Activated CD8-positive, alpha-beta memory T cell treated with anti-CD3 and anti-CD28 coated beads for 1 hour (primary cell): ENCODE measurements around the gene BIRC6.
"Not testable (repeated sequence)": the region's sequence is repeated elsewhere in the genome, so short reads cannot be mapped to it uniquely, and the experiment has no call there.

ENCODE experiments used
- DNase-seq, 2 donors: peaks; one replicate each; pipeline ENCODE4 v3.0.0-alpha.2; 2020; ENCODE audit warnings: low read depth in 1 of 2; ENCODE audit errors: extremely low read depth in 1 of 2

Gene BIRC6

DNA sequence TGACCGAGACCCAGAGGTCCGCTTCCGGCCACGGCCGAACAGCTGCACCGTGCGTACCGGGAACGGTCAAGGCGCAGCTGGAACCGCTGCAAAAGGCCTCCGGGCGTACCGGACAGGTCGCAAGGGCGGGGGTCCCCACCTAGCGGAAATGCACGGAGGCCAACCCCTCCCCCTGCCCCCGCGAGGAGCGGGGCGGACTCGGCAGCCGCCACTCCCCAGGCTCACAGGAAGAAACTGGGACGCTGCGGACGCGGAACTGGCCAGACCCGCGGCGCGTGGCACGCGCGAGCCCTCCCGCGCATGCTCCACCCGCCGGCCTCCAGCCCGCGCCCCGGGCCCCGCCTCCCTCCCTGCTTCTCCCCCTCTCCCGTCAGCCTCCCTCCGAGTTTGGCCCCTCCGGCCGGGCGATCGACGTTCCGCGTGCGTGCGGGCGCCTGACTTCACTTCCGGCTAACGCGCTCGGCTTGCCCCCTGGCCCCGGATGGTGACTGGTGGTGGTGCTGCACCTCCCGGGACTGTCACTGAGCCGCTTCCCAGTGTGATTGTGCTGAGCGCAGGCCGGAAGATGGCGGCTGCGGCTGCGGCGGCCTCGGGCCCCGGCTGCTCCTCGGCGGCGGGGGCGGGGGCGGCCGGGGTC, at the start of gene BIRC6:
Gene BIRC6 (plus strand): TSS at position 343 of the 637 bp plus-strand sequence. CDS start 139 bp downstream, at position 482.
- peak; percentile 79 to 87 for DNase-seq

DNA sequence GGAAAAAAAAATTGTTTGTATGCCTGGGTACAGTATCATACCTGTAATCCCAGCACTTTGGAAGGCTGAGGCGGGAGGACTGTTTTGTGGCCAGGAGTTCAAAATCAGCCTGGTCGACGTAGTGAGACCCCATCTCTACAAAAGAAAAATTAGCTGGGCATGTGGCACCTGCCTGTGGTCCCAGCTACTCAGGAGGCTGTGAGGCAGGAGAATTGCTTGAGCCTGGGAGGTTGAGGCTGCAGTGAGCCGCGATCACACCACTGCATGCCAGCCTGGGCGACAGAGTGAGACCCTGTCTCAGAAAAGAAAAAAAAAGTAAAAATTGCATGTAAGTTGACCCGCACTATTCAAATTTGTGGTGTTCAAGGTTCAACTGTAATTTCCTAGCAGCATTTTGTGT, 46.2 kb upstream of the BIRC6 start:
- no peak for DNase-seq

DNA sequence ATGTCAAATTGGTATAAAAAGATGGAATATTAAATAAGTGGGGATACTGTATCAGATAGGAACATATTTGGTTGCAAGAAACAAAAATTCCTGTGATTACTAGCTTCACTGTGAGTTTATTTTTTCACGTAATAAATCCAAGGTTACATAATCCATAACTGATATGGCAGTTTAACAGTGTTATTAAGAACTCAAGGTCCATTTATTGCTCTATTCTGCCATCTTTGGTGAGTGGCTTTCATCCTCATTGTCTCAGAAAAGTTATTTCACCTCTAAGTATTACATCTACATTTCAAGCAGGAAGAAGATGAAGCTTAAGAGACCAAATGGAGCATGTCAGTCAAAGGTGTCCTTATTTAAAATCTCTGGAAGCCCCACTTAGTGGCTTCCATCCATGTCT, 41.9 kb upstream of the BIRC6 start:
- DNase-seq: no peak

DNA sequence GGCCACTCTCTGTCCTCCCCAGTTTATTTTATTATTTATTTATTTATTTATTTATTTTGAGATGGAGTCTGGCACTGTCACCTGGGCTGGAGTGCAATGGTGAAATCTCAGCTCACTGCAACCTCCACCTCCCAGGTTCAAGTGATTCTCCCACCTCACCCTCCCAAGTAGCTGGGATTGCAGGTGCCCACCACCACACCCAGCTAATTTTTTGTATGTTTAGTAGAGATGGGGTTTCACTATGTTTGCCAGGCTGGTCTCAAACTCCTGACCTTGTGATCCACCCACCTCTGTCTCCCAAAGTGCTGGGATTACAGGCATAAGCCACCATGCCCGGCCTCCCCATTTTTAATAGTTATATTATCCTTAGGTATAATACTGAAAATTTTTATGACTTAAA, 28.1 kb upstream of the BIRC6 start:
- DNase-seq: not testable (repeated sequence)

DNA sequence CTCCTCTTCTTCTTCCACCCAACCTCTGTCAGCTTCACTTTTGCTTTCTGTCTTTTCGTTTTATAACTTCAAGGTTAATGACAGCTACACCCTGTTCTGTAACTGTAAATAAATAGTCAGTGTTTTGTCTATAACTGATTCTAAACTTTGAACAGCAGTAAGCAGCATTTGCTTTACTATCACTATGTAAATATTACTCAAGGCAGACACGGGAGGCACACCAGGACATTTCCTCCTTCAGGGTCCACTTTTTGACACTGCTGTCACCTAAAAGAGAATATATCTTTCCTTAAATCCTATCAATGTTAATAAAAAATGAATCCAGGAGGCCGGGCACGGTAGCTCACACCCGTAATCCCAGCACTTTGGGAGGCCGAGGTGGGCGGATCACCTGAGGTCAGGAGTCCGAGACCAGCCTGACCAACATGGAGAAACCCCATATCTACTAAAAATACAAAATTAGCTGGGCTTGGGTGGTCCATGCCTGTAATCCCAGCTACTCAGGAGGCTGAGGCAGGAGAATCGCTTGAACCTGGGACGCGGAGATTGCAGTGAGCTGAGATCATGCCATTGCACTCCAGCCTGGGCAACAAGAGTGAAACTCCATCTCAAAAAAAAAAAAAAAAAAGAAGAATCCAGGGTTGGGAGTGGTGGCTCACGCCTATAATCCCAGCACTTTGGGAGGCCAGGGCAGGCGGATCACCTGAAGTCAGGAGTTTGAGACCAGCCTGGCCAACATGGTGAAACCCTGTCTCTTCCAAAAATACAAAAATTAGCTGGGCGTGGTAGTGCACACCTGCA, 27.4 kb upstream of the BIRC6 start:
- not testable (repeated sequence) for DNase-seq

GRCh38 chr2:32330136-32330535, 26.7 kb upstream of the BIRC6 start:
- no peak for DNase-seq

DNA sequence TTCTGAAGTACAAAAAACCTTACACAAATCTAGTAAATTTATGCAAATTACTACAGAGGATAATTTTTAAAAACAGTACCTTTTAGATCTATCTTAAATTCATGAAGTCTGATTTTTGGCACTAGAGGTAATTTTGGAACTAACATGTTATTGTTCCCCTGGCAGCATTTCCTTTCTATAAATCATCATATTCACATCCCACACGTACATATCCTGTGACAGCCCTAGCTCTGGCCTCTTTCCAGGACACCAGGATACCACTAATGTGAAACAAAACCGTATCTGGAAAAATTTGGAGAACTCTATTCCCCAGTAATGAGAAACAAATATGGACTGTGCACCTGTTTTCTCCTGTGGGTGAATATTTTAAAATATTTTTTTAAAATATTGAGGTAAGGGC, 14.0 kb upstream of the BIRC6 start:
- DNase-seq: no peak

- not testable (repeated sequence) for DNase-seq
Measured at GRCh38 chr2:32350797-32351196, 6.0 kb upstream of the BIRC6 start.

DNA sequence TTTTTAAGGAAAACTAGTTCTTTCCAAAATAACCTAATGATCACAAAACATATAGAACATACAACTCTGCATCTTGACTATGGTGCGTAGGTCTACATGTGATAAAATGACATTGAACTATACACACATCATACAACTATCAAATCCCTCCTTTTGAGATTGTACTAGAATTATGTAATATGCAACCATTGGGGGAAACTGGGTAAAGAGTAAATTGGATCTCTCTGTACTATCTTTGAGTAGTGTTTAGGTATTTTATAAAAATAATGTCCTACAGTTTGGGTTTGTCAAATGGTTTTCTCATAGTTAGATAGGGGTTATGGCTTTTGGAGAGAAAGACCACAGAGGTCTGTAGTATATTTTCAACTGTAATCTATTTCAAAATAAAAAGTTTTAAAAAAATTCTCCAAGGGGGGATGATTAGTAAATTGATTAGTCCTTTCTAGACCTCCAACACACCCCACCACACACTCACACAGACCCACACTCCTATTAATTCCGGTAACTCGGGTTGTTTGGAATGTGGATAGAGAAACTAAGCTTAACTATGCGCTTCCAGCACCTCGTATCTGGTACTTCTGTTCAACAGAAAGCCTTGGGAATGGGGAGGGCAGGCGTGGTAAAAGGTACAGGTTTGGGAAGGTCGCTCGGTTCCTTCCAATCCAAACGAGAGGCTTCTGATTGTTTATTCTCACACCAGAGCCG, 695 bp upstream of the BIRC6 start:
- DNase-seq: no peak

DNA sequence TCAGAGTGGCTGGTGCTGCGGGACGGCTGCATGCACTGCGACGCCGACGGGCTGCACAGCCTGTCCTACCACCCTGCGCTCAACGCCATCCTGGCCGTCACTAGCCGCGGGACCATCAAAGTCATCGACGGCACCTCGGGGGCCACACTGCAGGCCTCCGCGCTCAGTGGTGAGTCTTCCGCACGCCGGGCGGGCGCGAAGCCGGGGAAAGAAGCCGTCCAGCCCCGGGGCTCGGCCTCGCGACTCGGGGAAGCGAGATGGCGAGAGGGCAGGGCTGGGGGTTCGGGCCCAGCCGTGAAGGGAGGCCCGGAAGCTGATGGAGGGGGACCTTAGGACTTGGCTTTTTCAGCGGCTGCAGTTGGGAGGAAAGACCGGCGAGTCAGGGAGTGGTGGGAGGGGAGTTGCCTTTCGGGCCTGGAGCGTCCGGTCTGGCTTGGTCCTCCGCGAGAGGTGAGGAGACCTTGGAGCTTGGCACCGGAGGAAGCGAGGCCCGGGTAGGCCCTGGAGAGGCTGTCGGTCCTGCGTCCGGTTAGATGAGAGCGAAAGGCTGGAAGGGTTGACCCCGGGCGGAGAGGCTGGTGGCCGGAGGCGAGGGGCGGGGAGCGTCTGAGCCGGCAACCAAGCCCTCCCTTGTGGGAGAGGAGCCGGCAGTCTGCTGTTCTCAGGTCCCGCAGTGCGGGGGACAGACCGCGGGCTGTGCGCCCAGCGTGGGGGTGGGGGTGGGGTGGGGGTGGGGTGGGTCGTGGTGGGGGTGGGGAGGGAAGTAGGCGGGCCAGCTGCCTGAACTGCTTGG, 691 bp downstream of the BIRC6 start:
- peak in 1 of 2 donors; percentile 1 for DNase-seq

DNA sequence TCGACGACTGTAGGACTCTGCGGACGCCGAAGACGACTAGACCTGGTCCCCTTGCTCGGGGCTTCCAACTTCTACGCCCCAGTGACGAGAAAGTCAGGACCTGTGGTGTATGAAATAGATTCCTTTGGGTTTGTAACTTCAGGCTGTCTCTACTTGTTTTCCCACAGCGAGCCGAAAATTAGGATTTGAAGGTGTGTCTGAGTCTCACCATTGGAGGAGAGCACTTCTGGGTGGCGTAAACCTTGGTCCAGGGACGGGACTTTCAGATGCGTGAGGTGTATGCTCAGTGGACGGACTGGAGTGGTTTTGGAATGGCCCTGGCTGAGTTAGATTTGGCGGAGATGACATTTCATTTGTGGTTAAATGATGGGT, 1.3 kb downstream of the BIRC6 start:
- DNase-seq: no peak

DNA sequence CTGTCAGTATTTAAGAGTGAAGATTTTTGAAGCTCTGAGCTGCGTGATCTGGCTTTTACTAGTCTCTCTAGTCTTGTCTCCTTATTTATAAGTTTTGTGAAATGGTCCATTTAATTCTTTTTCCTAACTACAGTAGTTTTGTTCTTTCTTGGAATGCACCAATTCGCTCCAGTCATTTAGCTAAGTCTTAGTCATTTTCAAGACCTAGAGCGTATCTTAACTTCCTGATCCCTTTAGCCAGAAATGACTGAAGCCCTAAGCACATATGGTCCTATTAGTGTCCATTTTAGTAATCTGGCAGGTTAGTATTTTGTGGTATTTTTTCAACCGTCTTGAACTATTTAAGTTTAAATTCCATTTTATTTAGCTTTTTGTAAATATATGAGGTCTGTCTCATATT, 3.6 kb downstream of the BIRC6 start:
- no peak for DNase-seq

- DNase-seq: not testable (repeated sequence)
Measured at GRCh38 chr2:32362997-32363396, 6.2 kb downstream of the BIRC6 start.

DNA sequence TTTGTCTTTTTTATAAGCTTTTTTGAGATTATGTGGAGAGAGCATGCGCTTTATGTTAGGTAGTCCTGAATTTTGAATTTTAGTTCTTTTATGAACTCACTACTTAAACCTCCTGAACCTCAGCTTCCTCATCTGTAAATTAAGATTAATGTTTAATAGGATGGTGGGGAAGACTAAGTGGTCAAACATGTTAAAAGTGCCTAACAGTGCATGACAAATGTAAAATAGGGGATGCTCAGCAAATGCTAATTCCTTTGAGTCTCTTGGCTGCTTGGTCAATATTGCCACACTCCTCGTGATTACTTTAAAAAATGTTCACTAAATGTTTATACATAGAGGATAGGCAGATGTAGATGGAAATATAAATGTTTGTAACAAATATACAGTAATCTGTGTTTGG, 6.8 kb downstream of the BIRC6 start:
- no peak for DNase-seq

- not testable (repeated sequence) for DNase-seq
Measured at GRCh38 chr2:32364290-32364689, 7.5 kb downstream of the BIRC6 start.

GRCh38 chr2:32365679-32366078, 8.9 kb downstream of the BIRC6 start:
- not testable (repeated sequence) for DNase-seq

DNA sequence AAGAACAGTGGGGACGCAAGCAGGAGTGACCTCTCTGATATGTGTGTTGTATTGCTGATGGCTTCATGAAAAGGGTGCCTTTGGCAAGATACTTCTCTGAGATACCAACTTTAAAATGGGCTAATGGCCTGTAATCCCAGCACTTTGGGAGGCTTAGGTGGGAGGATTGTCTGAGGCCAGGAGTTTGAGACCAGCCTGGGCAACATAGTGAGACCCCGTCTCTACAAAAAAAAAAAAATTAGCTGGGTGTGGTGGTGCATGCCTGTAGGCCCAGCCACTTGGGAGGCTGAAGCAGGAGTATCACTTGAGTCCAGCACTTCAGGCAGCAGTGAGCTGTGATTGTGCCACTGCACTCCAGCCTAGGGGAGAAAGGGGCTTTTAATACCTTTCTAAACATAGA, 9.8 kb downstream of the BIRC6 start:
- DNase-seq: no peak

DNA sequence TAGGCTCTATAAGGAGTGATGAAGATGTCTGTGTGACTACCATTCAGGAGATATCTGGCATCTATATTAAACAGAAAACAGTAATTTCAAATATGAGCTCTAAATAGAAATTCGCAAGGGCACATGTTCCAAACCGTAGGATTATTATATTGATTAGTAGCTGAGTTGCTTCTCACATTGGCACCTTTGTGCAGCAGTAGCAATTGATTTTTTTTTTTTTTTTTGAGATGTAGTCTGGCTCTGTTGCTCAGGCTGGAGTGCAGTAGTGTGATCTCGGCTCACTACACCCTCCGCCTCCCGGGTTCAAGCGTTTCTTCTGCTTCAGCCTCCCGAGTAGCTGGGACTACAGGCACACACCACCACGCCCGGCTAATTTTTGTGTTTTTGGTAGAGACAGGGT, 12.4 kb downstream of the BIRC6 start:
- no peak for DNase-seq

- DNase-seq: not testable (repeated sequence)
Measured at GRCh38 chr2:32370942-32371341, 14.1 kb downstream of the BIRC6 start.

- DNase-seq: no peak
Measured at GRCh38 chr2:32372519-32373182, 15.8 kb downstream of the BIRC6 start.
